GM12892 (cell line): ENCODE results near the gene CAMK1D.

ENCODE experiments used
- POLR2A ChIP-seq: IDR thresholded peaks from 2 replicates; pipeline ENCODE4 v1.6.1; 2011; ENCODE audit warnings: low read depth, low read length, control low read depth
- POLR2AphosphoS5 ChIP-seq: IDR thresholded peaks from 2 replicates; pipeline ENCODE4 v1.6.1; 2011; ENCODE audit warnings: low read depth, low read length, control low read depth
- TAF1 ChIP-seq: IDR thresholded peaks from 2 replicates; pipeline ENCODE4 v1.6.1; 2011; ENCODE audit warnings: low read depth, mild to moderate bottlenecking, control low read depth, low read length, borderline replicate concordance

DNA sequence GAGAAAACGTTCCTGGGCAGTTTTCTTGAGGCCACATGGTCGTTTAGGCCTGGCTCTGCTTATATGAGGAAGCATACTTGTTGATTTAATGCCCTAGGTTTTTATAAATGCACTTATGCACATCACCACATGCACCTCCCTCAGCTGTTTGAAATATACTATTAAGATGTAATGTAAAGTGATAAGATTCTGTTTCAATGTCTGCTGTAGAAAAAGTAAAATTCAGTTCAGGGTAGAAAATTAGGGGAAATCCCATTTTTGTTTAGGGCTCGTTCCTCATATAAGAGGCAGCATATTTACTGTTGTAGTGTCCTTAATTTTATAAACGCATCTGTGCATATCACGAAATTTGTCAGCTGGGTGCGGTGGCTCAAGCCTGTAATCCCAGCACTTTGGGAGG, 7.8 kb upstream of the CAMK1D start:
- TF ChIP-seq TAF1, result no peak
- no peak for TF ChIP-seq POLR2A
- no peak for TF ChIP-seq POLR2AphosphoS5
